Cardiac fibroblast (primary cell): ENCODE measurements around the gene KCND1.

Experiments
- DNase-seq, 2 donors: peaks; one replicate each; pipeline versions ENCODE4 v3.0.0 to v3.0.0-alpha.2; 2010; ENCODE audit warnings: low read depth in 2 of 2
- H3K4me3 ChIP-seq, 2 donors: replicated peaks in 1 of 2; 1 replicate in 1 of 2; 2 replicates in 1 of 2; pipeline ENCODE4 v1.5.1; 2011; ENCODE audit warnings: low read depth in 2 of 2, low read length in 2 of 2, mild to moderate bottlenecking in 2 of 2, moderate library complexity in 1 of 2
- TF ChIP-seq, protein P1 (sequence below): IDR thresholded peaks from one replicate; pipeline ENCODE4 v1.5.1; 2011; ENCODE audit warnings: low read depth, mild to moderate bottlenecking, low read length, inconsistent platforms

KCND1 gene

GRCh38 chrX:48966796-48967579 is 4.7 kb downstream of the KCND1 start:
- no peak overlapping the region for H3K4me3 ChIP-seq
- peak; percentile 26 for DNase-seq

DNA sequence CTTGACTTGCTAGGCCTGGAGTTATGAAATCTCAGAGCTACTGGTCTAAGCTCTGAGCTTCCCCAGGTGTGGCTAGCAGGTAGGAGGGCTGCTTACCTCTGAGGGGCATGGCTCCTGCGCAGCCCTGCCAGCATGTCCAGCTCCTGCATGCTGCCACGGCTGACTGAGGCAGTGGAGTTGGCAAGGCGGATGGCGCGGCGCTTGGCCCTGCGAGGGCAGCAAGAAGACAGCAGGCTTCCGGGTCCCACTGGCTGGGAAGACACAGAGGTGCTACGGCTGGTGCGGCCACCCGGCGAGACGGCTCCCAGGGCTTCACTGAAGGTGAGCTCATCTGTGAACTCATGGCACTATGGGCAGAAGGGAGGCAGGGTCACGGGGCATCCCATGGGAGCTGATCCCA is 5.7 kb downstream of the KCND1 start:
- no peak for DNase-seq
- TF ChIP-seq, protein P1, sequence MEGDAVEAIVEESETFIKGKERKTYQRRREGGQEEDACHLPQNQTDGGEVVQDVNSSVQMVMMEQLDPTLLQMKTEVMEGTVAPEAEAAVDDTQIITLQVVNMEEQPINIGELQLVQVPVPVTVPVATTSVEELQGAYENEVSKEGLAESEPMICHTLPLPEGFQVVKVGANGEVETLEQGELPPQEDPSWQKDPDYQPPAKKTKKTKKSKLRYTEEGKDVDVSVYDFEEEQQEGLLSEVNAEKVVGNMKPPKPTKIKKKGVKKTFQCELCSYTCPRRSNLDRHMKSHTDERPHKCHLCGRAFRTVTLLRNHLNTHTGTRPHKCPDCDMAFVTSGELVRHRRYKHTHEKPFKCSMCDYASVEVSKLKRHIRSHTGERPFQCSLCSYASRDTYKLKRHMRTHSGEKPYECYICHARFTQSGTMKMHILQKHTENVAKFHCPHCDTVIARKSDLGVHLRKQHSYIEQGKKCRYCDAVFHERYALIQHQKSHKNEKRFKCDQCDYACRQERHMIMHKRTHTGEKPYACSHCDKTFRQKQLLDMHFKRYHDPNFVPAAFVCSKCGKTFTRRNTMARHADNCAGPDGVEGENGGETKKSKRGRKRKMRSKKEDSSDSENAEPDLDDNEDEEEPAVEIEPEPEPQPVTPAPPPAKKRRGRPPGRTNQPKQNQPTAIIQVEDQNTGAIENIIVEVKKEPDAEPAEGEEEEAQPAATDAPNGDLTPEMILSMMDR = no peak
- no peak overlapping the region for H3K4me3 ChIP-seq

More at GRCh38 chrX:48966796-48967579, 4.7 kb downstream of the KCND1 start:
- TF ChIP-seq, protein P1 = no peak

DNA sequence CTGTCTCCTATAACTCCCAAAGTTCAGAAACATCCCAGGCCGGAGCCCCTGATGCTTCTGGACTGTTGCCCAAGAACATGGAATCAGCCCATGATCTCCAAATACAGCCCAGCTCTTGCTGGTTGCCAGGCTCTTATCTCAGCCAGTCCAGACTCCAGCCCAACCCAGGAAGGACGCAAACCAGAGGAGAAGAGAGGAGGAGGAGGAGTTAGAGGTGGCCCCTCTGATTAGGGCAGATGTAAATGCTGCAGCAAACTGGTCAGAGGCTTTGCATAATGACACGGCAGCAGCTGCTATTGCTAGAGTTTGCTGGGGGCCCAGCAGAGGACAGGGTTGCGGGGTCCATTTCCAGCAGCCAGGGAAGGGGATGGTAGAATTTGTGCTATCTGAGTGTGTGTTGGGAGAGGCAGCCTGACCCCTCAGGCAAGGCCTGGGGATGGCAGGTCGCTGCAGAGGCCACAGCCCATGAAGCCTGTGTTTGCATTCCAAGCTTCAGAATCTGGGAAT is 10.0 kb downstream of the KCND1 start:
- H3K4me3 ChIP-seq = no peak overlapping the region
- TF ChIP-seq, protein P1 = no peak

GRCh38 chrX:48960291-48960690 is 11.4 kb downstream of the KCND1 start:
- no peak overlapping the region for H3K4me3 ChIP-seq
- TF ChIP-seq, protein P1 = no peak
- no peak for DNase-seq

More for the DNA sequence above, 10.0 kb downstream of the KCND1 start:
- DNase-seq = peak in 1 of 2 donors; percentile 88

GRCh38 chrX:48958635-48959094 is 13.0 kb downstream of the KCND1 start:
- peak; percentile 66 to 75 for DNase-seq
- TF ChIP-seq, protein P1 = no peak
- H3K4me3 ChIP-seq = peak overlapping the region; percentile 34 to 70

DNA sequence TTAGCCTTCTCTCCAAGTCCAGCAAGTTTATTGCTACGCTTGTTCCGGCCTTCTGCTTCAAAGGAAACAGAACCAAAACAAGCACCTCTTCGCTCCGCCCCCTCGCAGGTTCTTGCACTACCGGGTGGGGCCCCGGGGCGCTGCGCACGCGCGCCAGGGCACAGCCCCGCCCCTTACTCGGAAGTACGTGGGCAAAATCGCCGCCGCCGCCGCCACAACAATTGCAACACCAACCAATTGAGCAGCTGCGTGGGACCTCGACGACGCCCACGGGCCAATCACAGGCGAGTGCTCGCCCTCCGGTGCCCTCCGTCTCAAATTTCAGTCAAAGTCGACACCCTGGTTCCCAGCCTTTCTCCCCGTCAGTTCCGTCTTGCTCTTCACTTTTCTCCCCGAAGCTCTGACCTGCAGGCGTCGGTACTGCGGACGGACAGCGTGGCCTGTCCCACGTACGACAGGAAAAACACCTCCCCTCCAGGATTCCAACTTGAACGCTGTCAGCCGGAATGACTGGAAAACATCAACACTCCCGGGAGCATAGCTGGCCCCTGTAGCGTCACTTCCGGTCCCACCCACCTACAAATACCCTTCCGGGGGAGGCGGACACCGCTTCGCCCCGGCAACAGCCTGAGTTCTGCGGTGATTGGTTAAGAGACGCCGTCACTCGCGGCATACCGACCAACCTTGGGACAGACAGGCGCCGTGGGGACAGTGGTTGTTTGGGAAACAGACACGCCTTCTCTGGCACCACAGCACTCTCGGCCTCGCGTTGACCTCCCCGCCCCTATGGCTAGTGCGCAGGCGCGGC is 13.6 kb downstream of the KCND1 start:
- TF ChIP-seq, protein P1 = no peak
- peak; percentile 98 to 99 for DNase-seq
- H3K4me3 ChIP-seq = peak overlapping the region; percentile 50 to 70
